Tibial nerve (tissue), 4 donors: ENCODE data around the gene ATP2B3. TPM values are rescaled to one million over a fixed set of nuclear protein-coding genes. Genes with fewer than 3 reads are reported as not detected.

Source experiments
- DNase-seq, 2 donors: peaks; one replicate each; pipeline ENCODE4 v3.0.0-alpha.2; 2019; ENCODE audit warnings: low spot score in 2 of 2
- H3K27ac ChIP-seq, 4 donors: fragments of 200-600 bp; sonication (generic) in 3 of 4; one replicate each; pipeline ENCODE4 v1.5.1; 2017 to 2019; ENCODE audit warnings: mild to moderate bottlenecking in 1 of 4
- H3K27me3 ChIP-seq, 2 donors: fragments of 200-600 bp; sonication (generic) in 1 of 2; one replicate each; pipeline versions ENCODE4 v1.5.1 to v1.6.0; 2017 to 2019
- H3K36me3 ChIP-seq, 3 donors: fragments of 200-600 bp; sonication (generic); one replicate each; pipeline ENCODE4 v1.5.1; 2018 to 2019
- H3K4me1 ChIP-seq, 4 donors: fragments of 200-600 bp; sonication (generic) in 3 of 4; one replicate each; pipeline ENCODE4 v1.5.1; 2017 to 2019
- H3K4me3 ChIP-seq, 4 donors: fragments of 200-600 bp; sonication (generic) in 3 of 4; one replicate each; pipeline ENCODE4 v1.5.1; 2017 to 2019; ENCODE audit warnings: mild to moderate bottlenecking in 1 of 4, moderate library complexity in 1 of 4
- H3K9me3 ChIP-seq, 4 donors: fragments of 200-600 bp; sonication (generic) in 3 of 4; one replicate each; pipeline ENCODE4 v1.5.1; 2017 to 2019
- CTCF ChIP-seq, 5 experiments: fragments of 200-600 bp in 3 of 5; fragments of 450-650 bp in 2 of 5; sonication (generic) in 3 of 5; IDR thresholded peaks; one replicate each; pipeline ENCODE4 v1.5.1; 2016 to 2019; ENCODE audit warnings: antibody characterized with exemption in 5 of 5, mild to moderate bottlenecking in 3 of 5, moderate library complexity in 2 of 5
- EP300 ChIP-seq, 2 donors: sonication (generic); formaldehyde crosslinking; IDR thresholded peaks; one replicate each; pipeline ENCODE4 v1.6.1; 2017; ENCODE audit warnings: antibody characterized with exemption in 2 of 2, mild to moderate bottlenecking in 1 of 2
- POLR2A ChIP-seq, 2 donors: fragments of 450-650 bp; IDR thresholded peaks; one replicate each; pipeline ENCODE4 v1.6.1; 2017; ENCODE audit warnings: antibody characterized with exemption in 2 of 2, mild to moderate bottlenecking in 2 of 2, moderate library complexity in 2 of 2
- WGBS, 2 donors: methylation state at CpG; one replicate each; pipeline ENCODE4 v1.1.5; 2018; 5-methylcytosine and 5-hydroxymethylcytosine counted together
- total RNA-seq, 4 donors: library from RNA; depleted of rRNA; stranded (reverse); fragments of >200 nt; gene quantifications; one replicate each; pipeline ENCODE4 v1.1.0, GENCODE V29; 2016

The ATP2B3 gene
- total RNA-seq, 4 donors from 2014 or later: not detected

- no peaks in the 10 kb centered on the region for H3K4me1 ChIP-seq
- TF ChIP-seq POLR2A (IDR thresholded peaks at IDR 0.05) (no peak), CTCF (IDR thresholded peaks at IDR 0.05) (no peak), EP300 (IDR thresholded peaks at IDR 0.05) (no peak)
Measured at GRCh38 chrX:153537526-153538295, 20.3 kb downstream of the ATP2B3 start.

GRCh38 chrX:153538424-153538823 lies 21.0 kb downstream of the ATP2B3 start:
- H3K27me3 ChIP-seq: peaks cover 0 to 17% of the 10 kb centered on the region in 2 donors
- TF ChIP-seq POLR2A (IDR thresholded peaks at IDR 0.05): no peak
- TF ChIP-seq CTCF (IDR thresholded peaks at IDR 0.05): no peak
- no peak for TF ChIP-seq EP300 (IDR thresholded peaks at IDR 0.05)
- no peaks in the 10 kb centered on the region for H3K4me1 ChIP-seq
- WGBS, 2 donors: 91% methylated on average over 17 of the region's 17 CpGs; no CpG with 5 or more reads in 1 of the 2 donors
- H3K9me3 ChIP-seq: no peaks in the 10 kb centered on the region
- DNase-seq: no peak
- H3K36me3 ChIP-seq: no peaks in the 10 kb centered on the region
- no peak overlapping the region for H3K27ac ChIP-seq
- no peak overlapping the region for H3K4me3 ChIP-seq

More at GRCh38 chrX:153537526-153538295, 20.3 kb downstream of the ATP2B3 start:
- H3K9me3 ChIP-seq: no peaks in the 10 kb centered on the region
- whole genome bisulfite sequencing, 2 donors: 40 to 79% methylated on average over 1 to 26 of the region's 26 CpGs
- H3K36me3 ChIP-seq: no peaks in the 10 kb centered on the region
- H3K27ac ChIP-seq: no peak overlapping the region
- DNase-seq: no peak
- no peak overlapping the region for H3K4me3 ChIP-seq
- H3K27me3 ChIP-seq: peaks cover 0 to 17% of the 10 kb centered on the region in 2 donors

GRCh38 chrX:153539171-153539978 lies 21.9 kb downstream of the ATP2B3 start:
- H3K4me1 ChIP-seq: no peaks in the 10 kb centered on the region
- no peaks in the 10 kb centered on the region for H3K9me3 ChIP-seq
- peaks cover 0 to 17% of the 10 kb centered on the region in 2 donors for H3K27me3 ChIP-seq
- H3K27ac ChIP-seq: no peak overlapping the region
- peak; percentile 14 to 48 for DNase-seq
- no peaks in the 10 kb centered on the region for H3K36me3 ChIP-seq
- TF ChIP-seq EP300 (IDR thresholded peaks at IDR 0.05) (no peak), CTCF (IDR thresholded peaks at IDR 0.05) (peak; percentile 75 to 87 (median 85))
- no peak overlapping the region for H3K4me3 ChIP-seq
- WGBS, 2 donors: 63 to 64% methylated on average over 4 to 20 of the region's 31 CpGs

- Histone ChIP-seq H3K27ac (no peak overlapping the region), H3K36me3 (no peaks in the 10 kb centered on the region), H3K9me3 (no peaks in the 10 kb centered on the region), H3K4me1 (no peaks in the 10 kb centered on the region), H3K4me3 (no peak overlapping the region), H3K27me3 (peaks cover 0 to 17% of the 10 kb centered on the region in 2 donors)
- DNase-seq: no peak
- 73 to 75% methylated on average over 3 to 9 of the region's 9 CpGs for WGBS, 2 donors
- no peak for TF ChIP-seq CTCF (IDR thresholded peaks at IDR 0.05)
- TF ChIP-seq EP300 (IDR thresholded peaks at IDR 0.05): no peak
- no peak for TF ChIP-seq POLR2A (IDR thresholded peaks at IDR 0.05)
Measured at GRCh38 chrX:153539979-153540358, 22.5 kb downstream of the ATP2B3 start.

GRCh38 chrX:153544727-153545126 lies 27.3 kb downstream of the ATP2B3 start:
- no peaks in the 10 kb centered on the region for H3K9me3 ChIP-seq
- no peak overlapping the region for H3K27ac ChIP-seq
- DNase-seq: no peak
- H3K4me3 ChIP-seq: no peak overlapping the region
- whole genome bisulfite sequencing, 2 donors: 72 to 100% methylated on average over 1 to 6 of the region's 8 CpGs
- no peaks in the 10 kb centered on the region for H3K36me3 ChIP-seq
- no peaks in the 10 kb centered on the region for H3K4me1 ChIP-seq
- H3K27me3 ChIP-seq: peaks cover 0 to 22% of the 10 kb centered on the region in 2 donors
- no peak for TF ChIP-seq EP300 (IDR thresholded peaks at IDR 0.05)
- TF ChIP-seq CTCF (IDR thresholded peaks at IDR 0.05): no peak
- TF ChIP-seq POLR2A (IDR thresholded peaks at IDR 0.05): no peak
